Measurements from ENCODE around the gene LYPD8.

GRCh38 chr1:248775441-248775840 lies 19.9 kb upstream of the LYPD8 start:
- TF ChIP-seq CTCF (IDR thresholded peaks at IDR 0.05) (no peak), POLR2A (IDR thresholded peaks at IDR 0.05) (no peak), POLR2AphosphoS5 (IDR thresholded peaks at IDR 0.05) (no peak)

All from transverse colon (tissue), 4 donors.